GM18909 (cell line): Measurements from ENCODE around the gene RXRB.
"Not testable (repeated sequence)": the region's sequence is repeated elsewhere in the genome, so short reads cannot be mapped to it uniquely, and the experiment has no call there.

Experiments used
- ATAC-seq: cut with Tn5 transposase; IDR thresholded peaks from one replicate; pipeline ENCODE4 v1.9.1; 2021; ENCODE audit warnings: mild to moderate bottlenecking; ENCODE audit not compliant: unreplicated experiment, poor library complexity

RXRB gene

DNA sequence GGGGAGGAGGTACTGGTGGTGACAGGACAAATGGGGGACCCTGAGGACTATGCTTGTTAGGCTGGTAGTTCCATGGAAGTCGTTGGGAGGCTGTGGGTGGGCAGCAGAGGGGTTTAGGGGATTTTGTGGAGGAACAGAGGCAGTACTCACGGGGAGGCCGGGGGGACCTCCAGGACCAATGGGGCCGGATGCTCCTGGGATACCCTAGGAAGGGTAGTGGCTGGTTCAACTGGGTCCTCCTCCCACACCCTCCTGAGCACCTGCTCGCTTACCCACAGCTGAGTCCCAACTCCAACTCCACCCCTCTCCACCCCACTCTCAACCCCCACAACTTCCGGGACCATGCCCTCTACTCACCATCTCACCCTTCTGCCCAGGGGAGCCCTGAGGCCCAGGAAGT, 34.1 kb downstream of the RXRB start:
- no peak for ATAC-seq

DNA sequence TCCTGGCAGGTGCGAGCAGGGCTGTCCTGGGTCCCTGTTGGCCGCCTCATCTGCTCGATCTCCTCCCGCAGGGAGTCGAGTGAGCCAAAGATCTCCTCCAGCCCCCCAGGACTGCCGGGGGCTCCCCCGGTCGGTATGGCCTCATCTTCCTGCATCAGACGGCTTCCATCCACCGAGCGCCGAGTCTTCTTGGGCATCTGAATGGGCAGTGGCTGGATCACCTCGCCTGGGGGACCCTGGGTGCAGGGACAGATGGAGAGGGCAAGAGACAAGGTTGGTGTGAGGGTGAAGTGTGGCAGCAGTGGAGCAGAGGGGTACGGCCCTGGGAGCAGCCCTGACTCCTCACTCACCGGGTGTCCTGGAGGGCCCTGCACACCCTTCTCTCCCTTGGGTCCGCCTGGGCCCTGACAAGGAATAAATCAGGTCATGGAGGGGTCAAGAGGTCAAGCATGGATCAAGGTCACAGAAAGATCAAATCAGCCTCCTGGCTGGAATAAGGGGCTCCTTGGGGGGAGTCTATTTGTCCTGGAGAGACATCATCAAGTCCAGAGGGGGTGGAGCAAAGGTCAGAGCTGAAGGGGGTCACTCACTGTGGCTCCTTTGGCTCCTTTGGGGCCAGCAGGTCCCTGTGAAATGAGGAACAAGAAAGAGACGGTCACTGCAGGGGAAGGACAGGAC, 34.7 kb downstream of the RXRB start:
- no peak for ATAC-seq

DNA sequence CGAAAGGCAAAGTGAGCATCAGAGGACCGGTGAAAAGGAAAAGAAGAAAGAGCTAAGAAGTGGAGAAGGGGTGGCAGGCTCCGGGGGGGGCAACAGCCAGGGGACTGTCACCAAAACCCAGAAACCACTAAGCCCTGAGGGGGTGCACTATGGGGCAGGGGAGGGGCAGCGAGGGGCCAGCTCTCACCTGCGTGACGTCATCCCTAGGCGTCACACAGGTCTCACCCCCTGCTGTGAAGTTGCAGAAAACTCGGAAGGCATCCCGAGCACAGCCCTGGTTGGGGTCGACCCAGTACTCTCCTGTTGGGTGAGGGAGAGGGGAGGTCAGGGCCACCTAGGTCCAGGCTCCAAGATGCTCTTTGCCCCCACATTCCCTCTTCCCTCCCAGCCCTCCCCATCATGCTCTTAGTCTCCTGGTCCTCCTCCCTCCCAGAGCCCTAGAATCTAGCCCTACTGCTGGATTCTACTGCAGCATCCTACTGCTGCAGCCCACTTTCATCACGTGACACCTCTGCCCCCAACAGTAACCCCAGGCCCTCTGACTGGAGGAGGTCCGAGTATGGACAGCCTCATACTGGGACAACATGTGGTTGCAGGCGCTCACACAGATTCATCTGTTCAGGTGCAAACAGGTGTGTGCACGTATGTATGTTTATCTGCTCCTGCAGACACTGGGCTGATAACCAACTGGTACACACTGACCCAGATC, 35.6 kb downstream of the RXRB start:
- ATAC-seq, result no peak

DNA sequence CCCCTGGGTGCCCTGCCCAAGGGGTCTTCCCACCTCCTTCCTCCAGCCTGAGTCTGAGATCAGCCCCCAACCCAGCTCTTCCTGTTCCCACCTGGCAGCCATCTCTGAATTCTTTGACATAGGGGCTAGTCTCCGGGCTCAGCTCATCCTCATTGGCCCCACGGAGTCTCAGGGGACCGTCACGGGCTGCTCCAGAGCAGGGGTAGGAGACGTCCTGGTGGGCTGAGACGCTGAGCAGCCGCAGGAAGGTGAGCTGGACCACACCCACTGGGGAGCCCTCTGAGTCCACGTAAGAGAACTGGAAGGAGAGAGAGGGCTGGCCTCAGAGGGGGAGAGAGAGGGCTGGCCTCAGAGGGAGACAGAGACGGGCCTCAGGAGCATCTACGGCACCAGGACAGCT, 36.3 kb downstream of the RXRB start:
- ATAC-seq, result no peak

DNA sequence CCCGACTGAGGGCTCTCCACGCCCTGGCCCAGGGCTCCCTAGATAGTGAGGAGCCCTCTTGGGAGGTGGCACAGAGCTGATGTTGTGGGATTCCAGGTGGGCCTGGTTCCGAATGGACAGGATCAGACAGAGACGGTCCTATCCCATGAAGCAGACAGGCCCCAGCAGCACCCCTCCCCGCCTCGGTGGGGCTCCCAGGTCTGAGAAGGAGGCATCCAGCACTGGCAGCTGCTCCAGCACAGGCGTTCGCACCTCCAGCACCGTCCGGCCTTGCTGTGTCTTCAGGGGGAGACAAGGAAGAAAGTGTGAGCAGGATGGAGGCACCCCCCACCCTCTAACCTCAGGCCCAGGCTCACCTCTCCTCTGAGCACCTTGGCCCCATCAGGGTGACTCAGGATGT, 36.9 kb downstream of the RXRB start:
- ATAC-seq, result no peak

DNA sequence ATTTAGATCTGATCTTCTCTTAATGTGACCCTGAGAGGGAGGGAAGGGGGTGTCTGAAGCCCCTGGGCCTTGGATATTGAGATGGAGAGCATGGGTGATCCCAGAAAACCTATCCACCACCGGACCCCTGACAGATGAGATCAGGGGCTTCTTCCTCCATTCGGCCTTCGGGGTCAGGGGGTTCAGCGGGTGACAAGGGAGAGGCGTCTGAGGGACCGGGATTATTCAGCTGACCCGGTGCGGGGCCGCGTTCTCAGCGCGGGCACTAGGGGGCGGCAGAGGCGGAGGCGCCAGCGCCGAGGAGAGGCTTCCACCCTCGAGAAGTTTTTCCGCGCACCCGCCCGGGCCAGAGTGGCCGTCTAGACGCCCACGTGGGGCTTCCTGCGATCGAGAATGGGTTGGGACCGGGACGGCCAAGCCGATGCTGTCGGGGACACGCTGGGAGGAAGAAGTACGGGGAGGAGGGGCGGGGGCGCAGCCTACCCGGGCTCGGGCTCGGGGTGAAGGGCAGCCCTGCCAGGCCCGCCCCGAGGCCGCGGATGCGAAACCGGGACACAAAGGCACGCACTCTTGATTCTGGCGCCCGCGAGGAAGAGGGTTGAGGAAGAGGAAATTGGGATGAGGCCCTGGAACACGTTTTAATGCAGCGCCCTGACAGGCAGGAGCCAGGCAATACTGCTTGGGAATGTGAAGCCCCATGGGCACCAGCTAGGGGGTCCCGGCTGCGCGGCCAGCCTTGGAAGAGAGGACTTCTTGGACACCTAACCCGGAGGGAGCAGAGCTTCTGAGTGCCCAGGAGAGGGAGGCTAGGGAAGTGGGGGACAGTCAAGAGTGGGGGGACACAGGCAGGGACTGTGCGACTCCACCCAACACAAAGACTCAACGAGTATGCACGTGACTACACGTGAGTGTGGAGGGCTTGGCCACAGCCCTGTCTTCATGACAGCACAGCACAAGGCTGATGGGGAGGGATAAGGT, 38.8 kb downstream of the RXRB start:
- peak; percentile 66 for ATAC-seq

DNA sequence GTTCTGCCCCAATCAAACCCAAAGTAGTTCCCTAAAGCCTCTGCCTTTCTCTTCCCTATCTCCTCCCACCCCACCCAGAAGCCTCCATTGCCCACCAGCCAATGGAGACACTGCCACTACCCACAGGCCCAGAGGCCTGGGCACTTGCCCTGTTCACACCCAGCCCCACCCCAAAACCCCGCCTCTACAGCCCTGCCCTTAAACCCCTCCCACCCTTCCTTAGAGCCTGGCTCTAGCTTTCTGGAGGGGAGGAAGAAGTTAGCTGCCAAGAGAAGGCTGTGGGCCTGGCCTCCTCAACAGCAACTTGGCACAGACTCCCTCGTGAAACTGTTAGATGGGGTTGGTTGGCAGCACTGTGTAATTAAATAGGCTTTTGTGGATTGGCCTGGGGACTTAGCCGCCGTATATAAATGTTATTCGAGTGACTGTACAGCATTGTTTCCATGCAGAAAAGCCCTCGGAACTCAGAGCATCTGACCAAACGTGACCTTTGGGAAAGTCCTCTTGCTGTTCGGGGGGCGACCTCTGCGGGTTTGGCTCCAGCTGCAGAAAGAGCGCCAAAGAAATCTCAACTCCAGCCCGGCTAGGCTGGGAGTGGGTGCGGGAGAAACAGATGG, 39.6 kb downstream of the RXRB start:
- ATAC-seq, result no peak

DNA sequence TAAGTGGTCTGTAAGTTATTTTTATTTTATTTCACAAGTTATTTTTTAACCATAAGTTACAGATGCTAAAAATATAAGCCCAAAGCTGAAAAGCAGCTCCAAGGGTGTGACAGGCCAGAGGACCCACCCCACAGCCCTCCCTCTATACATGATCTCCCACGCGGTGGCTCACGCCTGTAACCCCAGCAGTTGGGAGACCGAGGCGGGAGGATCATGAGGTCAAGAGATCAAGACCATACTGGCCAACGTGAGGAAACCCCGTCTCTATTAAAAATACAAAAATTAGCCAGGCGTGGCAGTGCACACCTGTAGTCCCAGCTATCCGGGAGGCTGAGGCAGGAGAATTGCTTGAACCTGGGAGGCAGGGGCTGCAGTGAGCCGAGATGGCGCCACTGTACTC, 40.4 kb downstream of the RXRB start:
- ATAC-seq, result no peak

DNA sequence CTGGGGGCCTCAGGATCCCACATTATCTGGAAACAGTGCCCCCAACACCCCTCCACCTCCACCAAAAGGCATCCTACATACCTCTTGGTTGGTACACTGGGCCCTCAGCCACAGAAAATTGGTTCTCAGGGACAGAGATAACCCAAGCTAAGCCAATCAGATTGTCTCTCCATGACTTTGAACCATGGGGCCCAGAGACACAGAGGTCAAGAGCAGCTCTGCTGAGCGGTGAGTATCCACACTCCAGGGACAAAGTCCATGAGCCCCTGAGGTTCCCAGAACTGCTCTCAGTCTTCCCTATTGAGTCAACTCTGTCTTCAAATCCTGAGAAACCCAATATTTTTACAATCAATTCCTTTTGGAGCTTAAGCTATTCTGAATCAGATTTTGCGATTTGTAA, 43.5 kb downstream of the RXRB start:
- ATAC-seq, result no peak

DNA sequence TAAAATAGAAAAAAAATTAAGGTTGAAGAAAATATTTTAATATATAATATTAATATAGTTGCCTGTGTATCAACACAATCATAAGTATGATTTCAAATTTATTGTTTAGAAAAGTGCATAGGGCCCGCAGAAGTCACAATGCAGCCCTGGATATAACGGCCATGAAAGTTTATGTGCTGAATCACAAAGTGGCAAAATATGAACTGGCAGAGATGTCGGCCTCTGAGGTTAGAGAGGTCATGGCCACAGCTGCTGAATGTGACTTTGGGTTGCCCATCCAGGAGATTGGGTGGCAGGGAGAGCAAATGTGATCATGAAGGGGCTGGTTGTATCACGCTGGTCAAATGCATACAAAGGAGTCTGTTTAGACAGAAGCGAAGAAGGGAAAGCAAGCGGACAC, 43.9 kb downstream of the RXRB start:
- no peak for ATAC-seq

DNA sequence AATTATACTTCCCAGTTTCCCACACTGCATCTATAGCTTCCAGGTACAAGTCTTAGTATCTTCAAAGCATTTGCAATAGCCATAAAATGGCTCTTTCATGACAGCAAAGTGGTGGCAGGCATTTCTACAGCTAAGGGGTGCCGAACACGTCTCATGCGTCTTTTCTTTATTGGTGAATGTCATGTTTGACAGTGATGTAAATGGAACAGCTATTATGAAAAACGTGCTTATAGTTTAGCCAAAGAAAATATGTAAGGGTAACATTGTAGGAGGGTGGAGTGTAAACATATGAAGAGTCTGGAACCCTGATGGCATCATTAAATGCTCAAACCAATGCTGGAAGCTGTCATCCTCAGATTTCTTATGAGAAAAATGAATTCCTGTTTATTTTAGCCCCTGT, 46.1 kb downstream of the RXRB start:
- ATAC-seq, result no peak

DNA sequence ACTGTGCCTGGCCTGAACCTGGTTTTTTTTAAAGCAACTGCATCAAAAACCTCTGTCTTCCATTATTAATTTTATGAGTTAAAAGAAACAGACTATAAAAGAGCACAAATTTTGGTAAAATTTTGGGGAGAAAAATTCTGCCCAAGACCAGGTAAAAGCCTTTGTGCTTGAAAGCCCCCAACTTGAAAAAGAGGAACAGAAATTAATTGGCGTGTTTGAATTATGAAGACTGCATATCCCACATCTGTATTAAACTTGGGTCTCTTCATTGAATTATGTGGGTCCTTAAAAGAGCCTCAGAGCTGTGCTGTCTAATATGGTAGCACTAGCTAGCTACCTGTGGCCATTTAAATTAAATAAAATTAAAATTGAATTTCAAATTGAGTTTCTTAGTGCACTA, 49.4 kb downstream of the RXRB start:
- ATAC-seq, result no peak

DNA sequence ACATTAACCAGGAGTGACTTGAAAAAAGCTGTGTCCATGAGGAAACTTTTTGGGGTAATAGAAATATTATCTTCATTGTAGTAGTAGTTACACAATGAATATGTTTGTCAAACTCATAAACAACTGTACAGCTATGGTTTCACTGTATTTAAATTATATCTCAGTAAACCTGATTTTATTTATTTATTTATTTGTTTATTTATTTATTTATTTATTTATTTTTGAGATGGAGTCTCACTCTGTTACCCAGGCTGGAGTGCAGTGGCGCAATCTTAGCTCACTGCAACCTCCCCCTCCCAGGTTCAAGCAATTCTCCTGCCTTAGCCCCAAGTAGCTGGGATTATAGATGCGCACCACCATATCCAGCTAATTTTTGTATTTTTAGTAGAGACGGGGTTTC, 49.9 kb downstream of the RXRB start:
- ATAC-seq, result not testable (repeated sequence)

DNA sequence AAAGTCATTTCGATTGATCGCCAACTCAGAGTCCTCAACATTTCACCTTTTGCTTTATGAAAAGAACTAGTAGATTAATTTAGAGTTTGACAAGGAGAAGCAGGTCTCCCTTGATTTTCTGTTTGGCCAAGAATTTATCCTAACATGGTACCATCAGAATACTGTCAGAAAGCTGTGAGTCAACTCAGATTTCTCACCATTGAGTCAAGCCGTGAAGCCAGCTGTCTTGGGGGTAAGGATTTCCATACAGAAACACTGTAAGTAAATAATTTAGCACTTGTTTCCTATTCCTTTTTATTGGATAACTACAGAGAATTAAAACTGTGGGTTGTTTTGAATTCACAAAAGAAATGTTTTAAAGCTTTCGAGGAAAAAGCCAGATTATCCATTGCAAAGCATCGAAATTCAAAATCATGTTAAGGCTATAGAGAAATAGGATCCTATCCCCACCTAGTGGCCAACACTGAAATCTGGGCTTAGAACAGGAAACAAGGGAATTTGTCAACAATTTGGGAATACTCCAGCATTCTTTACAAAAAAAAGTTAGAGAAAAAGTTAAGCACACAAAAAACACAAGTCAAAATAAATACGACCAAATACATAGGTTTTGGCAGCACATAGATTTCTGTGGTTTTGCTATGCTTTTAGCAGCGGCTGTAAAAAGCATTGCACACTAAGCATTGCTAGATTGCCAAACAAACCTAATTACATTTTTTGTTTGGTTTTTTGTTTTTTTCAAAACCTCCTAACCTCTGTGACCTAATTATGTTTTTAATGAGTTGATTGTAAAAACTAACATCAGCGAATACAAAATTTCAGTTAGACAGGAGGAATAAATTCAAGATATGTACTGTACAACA, 52.4 kb downstream of the RXRB start:
- no peak for ATAC-seq

DNA sequence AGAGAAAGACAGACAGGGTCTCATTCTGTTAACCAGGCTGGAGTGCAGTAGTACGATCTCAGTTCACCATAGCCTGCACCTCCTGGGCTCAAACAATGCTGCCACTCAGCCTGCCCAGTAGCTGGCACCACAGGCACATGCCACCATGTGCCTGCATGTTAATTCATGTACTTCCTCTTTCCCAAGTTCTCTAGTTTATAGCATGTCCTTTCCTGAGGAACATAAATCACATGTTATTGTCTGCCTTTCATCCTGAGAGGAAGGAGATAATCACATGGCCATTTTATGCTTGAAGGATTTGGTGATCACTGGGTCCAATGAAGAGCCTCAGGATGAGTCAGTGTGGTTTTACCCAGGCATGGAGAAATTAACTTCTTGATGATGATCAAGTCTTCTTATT, 56.1 kb downstream of the RXRB start:
- ATAC-seq, result no peak
